ENCODE measurements around the gene MACROD2.

The MACROD2 gene

GRCh38 chr20:15860850-15861249 lies 1865.5 kb downstream of the MACROD2 start:
- TF ChIP-seq ISL1 (CRISPR knock-in tag; IDR thresholded peaks at IDR 0.05) (no peak), ZNF70 (CRISPR knock-in tag; IDR thresholded peaks at IDR 0.05) (no peak), TOX (CRISPR knock-in tag; IDR thresholded peaks at IDR 0.05; ENCODE audit: borderline replicate concordance) (no peak), CREB5 (CRISPR knock-in tag; IDR thresholded peaks at IDR 0.05; ENCODE audit: low read depth) (no peak), POU6F1 (CRISPR knock-in tag; IDR thresholded peaks at IDR 0.05; ENCODE audit: borderline replicate concordance, low read depth) (no peak), SNAI2 (CRISPR knock-in tag; IDR thresholded peaks at IDR 0.05) (no peak)
- no peak for ATAC-seq

- TF ChIP-seq TSHZ2 (CRISPR knock-in tag; IDR thresholded peaks at IDR 0.05) (no peak), RARB (CRISPR knock-in tag; IDR thresholded peaks at IDR 0.05) (no peak), PPARA (CRISPR knock-in tag; IDR thresholded peaks at IDR 0.05; ENCODE audit: borderline replicate concordance) (no peak), ZFP3 (CRISPR knock-in tag; IDR thresholded peaks at IDR 0.05) (no peak), GLIS3 (CRISPR knock-in tag; IDR thresholded peaks at IDR 0.05) (no peak), ESRRG (CRISPR knock-in tag; IDR thresholded peaks at IDR 0.05) (no peak), BACH2 (CRISPR knock-in tag; IDR thresholded peaks at IDR 0.05; ENCODE audit: borderline replicate concordance) (no peak)
- no peak for ATAC-seq
Observed at GRCh38 chr20:15862178-15862577, 1866.9 kb downstream of the MACROD2 start.

GRCh38 chr20:15863735-15864134 lies 1868.4 kb downstream of the MACROD2 start:
- ATAC-seq: no peak
- 0 out of 2 replicates have a peak, but pooled peaks have one; percentile 31 for TF ChIP-seq CREB5 (CRISPR knock-in tag; IDR thresholded peaks at IDR 0.05; ENCODE audit: low read depth)
- TF ChIP-seq TCF4 (CRISPR knock-in tag; IDR thresholded peaks at IDR 0.05; ENCODE audit: borderline replicate concordance): no peak
- TF ChIP-seq RARB (CRISPR knock-in tag; IDR thresholded peaks at IDR 0.05): no peak
- TF ChIP-seq CSRNP3 (CRISPR knock-in tag; IDR thresholded peaks at IDR 0.05): peak; percentile 29; the same call in 1 of the 2 replicates
- TF ChIP-seq ZNF70 (CRISPR knock-in tag; IDR thresholded peaks at IDR 0.05): no peak
- TF ChIP-seq GLIS3 (CRISPR knock-in tag; IDR thresholded peaks at IDR 0.05): 0 out of 2 replicates have a peak, but pooled peaks have one; percentile 57
- 0 out of 2 replicates have a peak, but pooled peaks have one; percentile 72 for TF ChIP-seq SNAI2 (CRISPR knock-in tag; IDR thresholded peaks at IDR 0.05)
- no peak for TF ChIP-seq PPARA (CRISPR knock-in tag; IDR thresholded peaks at IDR 0.05; ENCODE audit: borderline replicate concordance)
- no peak for TF ChIP-seq ARNTL (CRISPR knock-in tag; IDR thresholded peaks at IDR 0.05; ENCODE audit: borderline replicate concordance, low read depth)
- TF ChIP-seq ISL1 (CRISPR knock-in tag; IDR thresholded peaks at IDR 0.05): peak; percentile 96

- TF ChIP-seq CSRNP3 (CRISPR knock-in tag; IDR thresholded peaks at IDR 0.05): no peak
- no peak for TF ChIP-seq ARNTL (CRISPR knock-in tag; IDR thresholded peaks at IDR 0.05; ENCODE audit: borderline replicate concordance, low read depth)
- ATAC-seq: no peak
Observed at GRCh38 chr20:15865553-15865952, 1870.2 kb downstream of the MACROD2 start.
